Measurements from ENCODE around the gene KLK3.

DNA sequence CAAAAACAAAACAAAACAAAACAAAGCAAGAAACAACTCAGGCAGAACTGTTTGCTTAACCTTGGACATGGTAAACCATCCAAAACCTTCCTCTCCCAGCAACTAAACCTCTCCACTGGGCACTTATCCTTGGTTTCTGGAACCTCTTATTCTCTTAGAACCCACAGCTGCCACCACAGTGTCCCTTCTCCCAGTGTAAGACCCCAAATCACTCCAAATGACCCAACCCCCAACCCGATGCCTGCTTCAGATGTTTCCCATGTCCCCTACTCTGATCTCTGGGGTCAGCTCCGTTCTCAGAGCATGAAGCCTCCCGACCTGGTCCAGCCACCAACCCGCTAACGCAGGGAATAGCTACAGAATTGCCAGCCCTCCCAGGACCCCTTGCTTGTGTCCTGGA lies 19.5 kb downstream of the KLK3 start:
- TF ChIP-seq CTCF (IDR thresholded peaks at IDR 0.05; ENCODE audit: low read length) (no peak), EZH2 (optimal IDR thresholded peaks at IDR 0.05; ENCODE audit: low read depth, low read length) (no peak), EZH2phosphoT487 (IDR thresholded peaks at IDR 0.05; ENCODE audit: low read length) (no peak)
